Gastrocnemius medialis (tissue), 4 donors: ENCODE results near the gene CPLX3. TPM values are rescaled to one million over a fixed set of nuclear protein-coding genes. Genes with fewer than 3 reads are reported as not detected.

ENCODE experiments used
- ATAC-seq, 2 donors: fragments of 150-250 bp; one replicate each; pipeline ENCODE4 v1.9.1; 2016
- DNase-seq, 2 donors: peaks; one replicate each; pipeline ENCODE4 v3.0.0-alpha.2; 2019
- H3K27ac ChIP-seq, 4 donors: fragments of 200-600 bp; sonication (generic); 1 replicate in 1 of 4; 2 replicates in 3 of 4; pipeline ENCODE4 v1.5.1; 2016 to 2018; ENCODE audit warnings: mild to moderate bottlenecking in 2 of 4, moderate library complexity in 1 of 4
- H3K27me3 ChIP-seq, 3 donors: fragments of 200-600 bp; sonication (generic) in 2 of 3; 1 replicate in 1 of 3; 2 replicates in 2 of 3; pipeline versions ENCODE4 v1.5.1 to v1.6.0; 2016 to 2019; ENCODE audit warnings: mild to moderate bottlenecking in 1 of 3, moderate library complexity in 1 of 3
- H3K36me3 ChIP-seq, 2 donors: fragments of 200-600 bp; sonication (generic) in 1 of 2; one replicate each; pipeline ENCODE4 v1.5.1; 2017 to 2018
- H3K4me1 ChIP-seq, 2 donors: fragments of 200-600 bp; sonication (generic) in 1 of 2; one replicate each; pipeline ENCODE4 v1.5.1; 2016 to 2017; ENCODE audit warnings: mild to moderate bottlenecking in 2 of 2
- H3K4me3 ChIP-seq, 4 donors: fragments of 200-600 bp; sonication (generic) in 3 of 4; 1 replicate in 1 of 4; 2 replicates in 3 of 4; pipeline ENCODE4 v1.5.1; 2016 to 2019; ENCODE audit warnings: mild to moderate bottlenecking in 2 of 4
- H3K9me3 ChIP-seq, 3 donors: fragments of 200-600 bp; sonication (generic) in 2 of 3; 1 replicate in 1 of 3; 2 replicates in 2 of 3; pipeline ENCODE4 v1.5.1; 2016 to 2019
- CTCF ChIP-seq, 5 experiments: fragments of 450-650 bp in 3 of 5; fragments of 200-600 bp in 2 of 5; sonication (generic) in 2 of 5; IDR thresholded peaks in 4 of 5; conservative IDR thresholded peaks in 1 of 5; 1 replicate in 4 of 5; 2 replicates in 1 of 5; pipeline ENCODE4 v1.5.1; 2016 to 2019; ENCODE audit warnings: antibody characterized with exemption in 5 of 5, mild to moderate bottlenecking in 3 of 5, moderate library complexity in 3 of 5
- POLR2A ChIP-seq, 2 donors: fragments of 450-650 bp; IDR thresholded peaks; one replicate each; pipeline ENCODE4 v1.6.1; 2017; ENCODE audit warnings: antibody characterized with exemption in 2 of 2, mild to moderate bottlenecking in 2 of 2, moderate library complexity in 2 of 2
- in situ Hi-C, 4 donors: fragments of 200-750 bp; cut with MboI; loops; one replicate each; pipeline versions ENCODE4 v1.15.0 to v1.8.0; 2017; ENCODE audit warnings: low sequenced_read_pairs in 4 of 4
- intact Hi-C: fragments of 100-400 bp; cut with DNase I; formaldehyde crosslinking; loops from one replicate; pipeline ENCODE4 v1.15.1; 2023; ENCODE audit warnings: low total_unique reads
- total RNA-seq, 4 donors: library from RNA; depleted of rRNA; stranded (reverse); fragments of >200 nt; gene quantifications; one replicate each; pipeline versions ENCODE4 v1.1.0 to v1.2.3, GENCODE V29; 2016

The CPLX3 gene
- total RNA-seq, 4 donors from 2014 or later, result not detected

- Histone ChIP-seq H3K27ac (peak overlapping the region; percentile 94 to 99 (median 96)), H3K9me3 (no peaks in the 10 kb centered on the region), H3K4me1 (peaks cover 78 to 84% of the 10 kb centered on the region in 2 donors), H3K36me3 (no peaks in the 10 kb centered on the region), H3K27me3 (no peaks in the 10 kb centered on the region), H3K4me3 (no peak overlapping the region)
- in situ Hi-C loops (no loop called here), intact Hi-C loops (no loop called here)
- no peak for ATAC-seq
- no peak for DNase-seq
- TF ChIP-seq CTCF (IDR thresholded peaks at IDR 0.05 in 4 of 5, conservative IDR thresholded peaks at IDR 0.05 in 1 of 5) (no peak), POLR2A (IDR thresholded peaks at IDR 0.05) (no peak)
Observed at GRCh38 chr15:74867466-74868038, 41.1 kb downstream of the CPLX3 start.

- peak in 1 of 2 donors; percentile 17 for TF ChIP-seq POLR2A (IDR thresholded peaks at IDR 0.05)
- no peak for TF ChIP-seq CTCF (IDR thresholded peaks at IDR 0.05 in 4 of 5, conservative IDR thresholded peaks at IDR 0.05 in 1 of 5)
- DNase-seq (peak in 1 of 2 donors; percentile 29), ATAC-seq (no peak)
- in situ Hi-C loops, result no loop called here
- intact Hi-C loops, result no loop called here
- peak overlapping the region; percentile 94 to 99 (median 96) for H3K27ac ChIP-seq
- no peaks in the 10 kb centered on the region for H3K36me3 ChIP-seq
- no peak overlapping the region for H3K4me3 ChIP-seq
- H3K27me3 ChIP-seq, result no peaks in the 10 kb centered on the region
- H3K9me3 ChIP-seq, result no peaks in the 10 kb centered on the region
- peaks cover 78 to 81% of the 10 kb centered on the region in 2 donors for H3K4me1 ChIP-seq
Observed at GRCh38 chr15:74868059-74868458, 41.6 kb downstream of the CPLX3 start.

- Histone ChIP-seq H3K4me1 (peaks cover 71 to 79% of the 10 kb centered on the region in 2 donors), H3K4me3 (peak overlapping the region in 1 of 4 donors; percentile 1)
- intact Hi-C loops, result no loop called here
Observed at GRCh38 chr15:74869372-74869725, 42.9 kb downstream of the CPLX3 start.

GRCh38 chr15:74869726-74870407 lies 43.4 kb downstream of the CPLX3 start:
- Histone ChIP-seq H3K27me3 (no peaks in the 10 kb centered on the region), H3K9me3 (no peaks in the 10 kb centered on the region), H3K27ac (peak overlapping the region; percentile 94 to 99 (median 96)), H3K36me3 (no peaks in the 10 kb centered on the region), H3K4me3 (peak overlapping the region in 1 of 4 donors; percentile 1), H3K4me1 (peaks cover 69 to 74% of the 10 kb centered on the region in 2 donors)
- intact Hi-C loops, result no loop called here
- TF ChIP-seq POLR2A (IDR thresholded peaks at IDR 0.05) (peak in 1 of 2 donors; percentile 29), CTCF (IDR thresholded peaks at IDR 0.05 in 4 of 5, conservative IDR thresholded peaks at IDR 0.05 in 1 of 5) (no peak)
- DNase-seq (peak; percentile 54 to 64), ATAC-seq (peak; percentile 20 to 60)
- in situ Hi-C loops, result no loop called here

More at GRCh38 chr15:74869372-74869725, 42.9 kb downstream of the CPLX3 start:
- DNase-seq (no peak), ATAC-seq (no peak)
- no peak for TF ChIP-seq POLR2A (IDR thresholded peaks at IDR 0.05)
- no peak for TF ChIP-seq CTCF (IDR thresholded peaks at IDR 0.05 in 4 of 5, conservative IDR thresholded peaks at IDR 0.05 in 1 of 5)
- H3K9me3 ChIP-seq, result no peaks in the 10 kb centered on the region
- peak overlapping the region; percentile 94 to 99 (median 96) for H3K27ac ChIP-seq
- H3K36me3 ChIP-seq, result no peaks in the 10 kb centered on the region
- in situ Hi-C loops, result no loop called here
- H3K27me3 ChIP-seq, result no peaks in the 10 kb centered on the region
